ELR (cell line): ENCODE measurements around the gene NID2.

Experiments
- DNase-seq: peaks from one replicate; pipeline ENCODE4 v3.0.0-alpha.2; 2015; ENCODE audit warnings: low read depth

NID2 gene

DNA sequence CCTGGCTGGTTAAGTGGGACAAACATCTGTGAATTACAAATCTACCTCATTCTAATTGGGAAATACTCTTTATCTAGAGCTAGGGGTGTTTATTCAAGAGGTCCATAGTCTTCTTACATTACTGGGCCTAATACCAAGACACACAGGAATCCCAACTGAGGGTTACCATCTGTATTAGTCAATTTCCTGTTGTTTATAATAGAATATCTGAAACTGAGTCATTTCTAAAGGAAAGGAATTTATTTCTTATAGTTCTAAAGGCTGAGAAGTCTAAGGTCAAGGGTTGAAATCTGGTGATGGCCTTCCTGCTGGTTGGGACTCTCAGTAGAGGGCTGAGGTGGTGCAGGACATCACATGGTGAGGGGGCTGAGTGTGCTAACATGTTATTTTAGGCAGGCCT, 43.5 kb downstream of the NID2 start:
- peak; percentile 92 for DNase-seq

DNA sequence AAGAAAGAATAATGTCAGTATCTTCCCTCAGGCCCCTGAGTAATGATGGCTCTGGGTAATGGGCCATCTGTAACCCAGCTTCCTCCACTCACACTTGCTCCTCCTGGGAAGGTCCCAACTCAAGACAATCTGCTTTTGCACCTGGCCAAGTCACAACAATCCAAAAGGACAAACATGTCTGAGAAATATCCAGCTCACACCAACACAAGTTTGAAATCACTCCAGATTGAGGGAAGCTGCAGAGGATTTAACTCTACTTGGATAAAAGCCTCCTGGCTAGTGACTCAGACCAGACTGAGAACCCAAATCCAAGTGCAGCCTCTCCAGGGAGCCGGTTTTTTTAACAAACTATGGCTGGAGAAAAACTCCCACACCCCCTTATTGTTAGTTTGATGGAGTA, 45.3 kb downstream of the NID2 start:
- DNase-seq, result peak; percentile 75

DNA sequence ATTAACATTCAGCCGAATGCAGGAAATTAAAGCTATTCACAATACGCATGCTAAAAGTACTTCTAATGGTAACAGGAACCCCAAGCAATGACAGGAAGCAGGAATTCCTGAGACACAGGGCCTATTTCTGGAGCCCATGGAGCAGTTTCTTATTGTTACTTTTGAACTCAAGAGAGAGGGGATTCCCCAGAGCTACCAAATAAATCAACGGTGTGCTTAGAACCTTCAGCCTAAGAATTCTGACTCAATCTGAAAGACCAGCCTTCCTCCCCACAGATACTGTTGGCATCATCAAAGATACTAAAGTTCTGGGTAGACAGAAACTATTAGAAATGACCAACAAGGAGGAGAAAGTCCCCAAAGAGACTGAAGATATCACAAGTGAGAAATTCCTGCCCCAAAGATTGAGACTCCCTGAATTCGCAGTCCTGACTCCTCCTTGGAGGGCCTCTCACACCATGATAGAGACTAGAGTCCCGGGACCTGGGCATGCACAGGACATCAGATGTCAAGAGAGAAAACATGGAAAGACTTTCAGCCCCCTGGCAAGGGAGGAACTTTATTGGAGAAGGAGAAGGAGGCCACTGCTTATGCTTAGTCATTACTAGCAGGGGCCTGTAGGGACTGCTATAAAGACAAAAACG, 46.8 kb downstream of the NID2 start:
- DNase-seq, result no peak

DNA sequence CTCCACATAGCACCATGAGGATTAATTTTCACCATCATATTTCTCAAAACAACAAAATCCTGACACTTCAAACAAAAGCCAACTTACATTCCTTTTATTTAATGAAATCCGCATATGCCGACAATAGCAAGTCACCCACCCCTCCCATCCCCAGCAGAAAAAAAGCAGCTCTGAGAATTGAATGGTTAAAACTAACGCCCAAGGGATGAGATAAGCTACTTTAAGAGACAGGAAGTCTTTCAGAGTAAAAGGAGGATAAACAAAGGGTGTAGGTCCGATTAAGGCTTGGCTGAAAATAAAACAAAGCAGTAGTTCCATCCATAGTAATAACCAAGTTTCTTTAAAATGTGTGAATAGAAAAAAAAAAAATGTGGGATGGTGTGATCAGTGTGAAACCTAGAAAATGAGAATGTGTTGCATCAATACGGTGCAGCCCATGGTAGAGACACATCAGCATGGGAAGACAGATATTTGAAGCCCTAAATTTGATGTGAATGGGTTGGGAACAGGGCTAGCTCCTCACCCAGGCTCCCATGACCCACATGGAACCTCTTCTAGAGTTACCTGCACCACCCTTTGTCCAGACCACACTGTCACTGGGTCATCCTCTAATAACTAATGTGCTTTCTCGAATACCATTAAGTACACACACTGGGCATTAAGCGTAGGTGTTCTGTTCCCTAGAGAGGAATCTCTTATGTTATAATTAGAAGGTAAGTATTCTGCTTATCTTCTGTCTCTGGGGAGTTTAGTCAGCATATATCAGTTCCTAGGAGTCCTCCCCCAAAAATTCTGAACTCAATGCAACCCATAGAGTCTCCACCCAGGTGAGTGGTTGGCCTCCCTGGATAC, 47.8 kb downstream of the NID2 start:
- no peak for DNase-seq

DNA sequence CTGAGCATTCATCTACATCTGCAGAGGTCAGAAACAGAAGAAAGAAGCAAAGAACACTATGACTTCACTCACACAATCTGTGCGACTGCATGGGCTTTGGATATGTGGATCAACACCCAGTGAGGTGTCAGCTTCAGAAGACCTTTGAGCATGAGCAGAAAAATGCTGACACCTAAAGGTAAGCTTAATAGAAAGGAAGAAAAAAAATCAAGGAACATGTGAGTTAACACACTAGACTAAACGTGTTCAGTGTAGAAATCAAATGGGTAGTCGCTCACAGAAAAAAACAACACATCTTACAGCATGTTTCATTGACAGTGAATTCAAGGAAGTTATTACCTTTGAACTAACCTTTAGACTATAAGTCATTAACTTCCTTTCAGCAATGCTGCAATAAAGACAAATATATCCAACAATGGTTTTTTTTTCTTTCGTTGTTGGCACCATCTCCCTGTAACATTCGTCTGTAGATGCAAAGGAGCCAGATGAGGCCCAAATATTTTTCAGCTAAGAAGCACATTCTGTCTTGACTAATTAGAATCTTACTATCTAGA, 48.6 kb downstream of the NID2 start:
- DNase-seq, result no peak

DNA sequence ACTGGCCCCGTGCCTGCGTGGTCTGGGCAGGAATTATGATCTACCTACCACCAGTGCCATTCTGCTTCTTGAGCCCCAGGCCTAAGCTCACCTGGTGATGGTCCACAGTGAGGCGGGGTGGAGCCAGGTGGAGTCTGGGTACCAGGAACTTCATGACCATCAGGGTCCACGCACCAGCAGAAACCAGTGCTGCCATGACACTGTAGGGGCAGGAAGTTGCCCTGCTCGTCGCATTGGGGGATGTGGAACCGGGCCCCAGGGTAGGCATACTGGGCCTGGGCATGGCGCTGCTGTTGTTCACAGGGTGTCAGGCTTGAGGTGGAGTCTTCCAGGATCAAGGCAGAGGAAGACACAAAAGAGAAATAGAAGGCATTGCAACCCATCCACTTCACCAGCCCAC, 49.9 kb downstream of the NID2 start:
- no peak for DNase-seq

DNA sequence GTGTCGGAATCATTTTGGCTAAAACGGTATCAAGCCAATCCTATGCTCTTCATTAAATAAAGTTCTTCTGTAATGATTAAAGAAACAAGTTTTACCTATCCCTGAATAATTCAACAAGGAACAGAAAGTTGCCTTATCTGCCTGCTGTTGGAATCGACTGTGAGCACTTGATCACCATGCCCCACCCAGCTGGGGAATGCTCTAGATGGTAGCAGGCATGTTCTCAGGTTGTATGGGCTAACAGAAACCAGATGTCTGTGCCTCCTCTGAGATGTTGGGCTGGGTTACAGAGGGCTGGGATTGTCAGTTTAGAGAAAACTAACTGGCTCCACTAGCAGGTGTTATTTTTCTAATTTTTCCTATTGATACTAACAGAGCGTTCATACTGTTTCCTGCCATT, 50.6 kb downstream of the NID2 start:
- no peak for DNase-seq

DNA sequence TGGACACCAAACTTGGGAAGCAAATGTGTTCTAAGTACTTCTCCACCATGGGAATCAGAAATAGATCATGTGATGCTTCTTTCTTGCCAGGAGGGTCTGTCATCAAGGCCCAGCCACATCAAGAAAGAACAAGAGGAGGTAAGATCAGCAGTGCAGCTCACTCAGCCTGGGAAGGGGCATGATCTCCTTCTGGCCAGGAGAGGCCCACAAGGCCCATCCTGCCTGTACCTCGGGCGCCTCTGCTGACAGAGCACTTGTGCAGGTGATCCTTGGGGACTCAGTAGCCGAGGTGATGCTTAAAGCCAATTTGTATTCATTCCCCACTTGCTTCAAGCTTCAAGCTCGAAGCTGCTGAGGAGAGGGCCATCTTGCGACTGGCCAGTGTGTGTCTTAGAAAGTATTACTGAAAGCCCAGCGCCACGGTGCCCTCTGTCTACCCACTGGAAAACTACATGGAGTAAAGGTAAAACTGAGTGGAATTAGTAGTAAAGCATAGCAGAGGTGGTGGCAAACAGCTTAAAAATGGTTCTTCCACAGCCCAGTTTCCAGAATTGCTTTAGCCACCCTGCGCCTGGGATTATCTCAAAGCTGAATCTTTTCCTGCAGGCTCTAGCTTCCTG, 53.3 kb downstream of the NID2 start:
- peak; percentile 45 for DNase-seq

DNA sequence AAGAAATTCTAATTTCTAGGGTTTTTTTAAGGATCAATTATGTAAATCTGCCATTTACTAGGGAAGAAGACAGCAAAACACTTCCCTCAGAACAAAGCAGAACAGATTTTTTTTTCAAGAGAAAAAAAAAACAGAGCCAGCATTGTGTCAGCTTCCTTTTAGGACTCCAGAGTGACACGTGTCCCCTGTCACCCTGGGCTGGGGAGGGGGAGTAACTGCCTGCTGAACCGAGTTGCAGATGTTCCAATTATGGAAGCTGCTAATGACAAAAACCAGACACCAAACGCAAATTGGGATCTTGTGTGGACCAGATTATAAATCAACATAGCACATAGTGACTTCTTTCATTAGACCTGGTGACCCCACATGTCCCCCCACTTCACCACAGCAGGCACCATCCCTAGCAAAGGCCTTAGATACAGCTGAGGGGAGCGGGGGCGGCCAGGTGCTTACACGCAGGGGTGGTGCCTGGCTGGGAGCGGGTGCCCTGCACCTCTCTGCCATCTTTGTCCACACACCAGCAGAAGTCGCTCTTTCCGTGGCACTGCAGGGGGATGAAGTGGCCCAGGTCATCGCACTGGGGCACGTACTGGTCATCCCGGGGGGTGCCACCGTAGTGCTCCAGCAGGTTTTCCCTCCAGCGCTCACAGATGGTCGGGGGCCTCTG, 54.1 kb downstream of the NID2 start:
- no peak for DNase-seq

DNA sequence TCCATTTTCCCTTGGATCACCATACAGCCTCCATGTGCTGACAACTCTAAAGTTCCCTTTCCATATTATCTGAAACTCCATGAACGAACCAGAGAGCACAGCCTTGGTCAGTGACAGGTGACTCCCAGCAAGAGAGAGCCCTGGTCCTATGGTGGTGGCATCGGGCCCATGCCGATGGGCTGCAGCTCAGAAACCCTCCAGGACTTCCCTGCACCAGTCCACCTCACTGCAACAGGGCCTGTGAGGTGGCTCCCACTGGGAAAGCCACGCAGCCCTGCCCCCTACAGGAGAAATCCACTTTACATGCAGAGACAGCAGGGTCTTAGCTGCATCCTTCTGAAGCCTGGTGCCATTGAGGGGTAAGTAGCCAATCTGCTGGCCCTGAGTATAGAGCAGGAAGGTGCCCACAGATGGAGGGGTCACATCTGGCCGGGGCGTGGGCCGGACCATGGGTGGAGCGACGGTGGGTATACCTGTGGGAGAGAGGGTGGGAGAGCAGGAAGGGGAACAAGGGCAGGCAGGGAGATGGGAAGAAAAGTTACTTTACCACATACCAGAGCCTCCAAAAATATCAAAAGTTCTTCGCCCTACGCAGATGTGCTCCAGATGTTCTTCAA, 54.8 kb downstream of the NID2 start:
- peak; percentile 29 for DNase-seq

DNA sequence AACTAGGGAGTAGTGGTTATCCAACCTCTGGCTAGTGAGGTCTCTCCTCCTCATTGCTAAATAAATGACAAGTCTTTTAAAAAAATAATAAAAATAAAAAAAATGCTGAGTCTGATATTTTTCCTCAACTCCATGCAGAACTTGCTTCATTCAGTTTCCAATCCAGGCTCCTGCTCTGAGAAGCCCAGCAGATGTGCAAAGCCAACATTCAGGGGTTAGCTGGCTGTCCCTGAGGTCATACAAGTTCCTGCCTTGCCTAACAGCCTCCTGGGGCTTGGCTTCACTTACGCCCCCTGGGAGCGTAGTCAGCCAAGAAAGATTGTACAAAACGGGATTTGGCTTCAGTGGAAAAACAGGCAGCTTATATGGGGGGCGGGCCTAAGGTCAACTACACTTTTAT, 56.2 kb downstream of the NID2 start:
- DNase-seq, result no peak

DNA sequence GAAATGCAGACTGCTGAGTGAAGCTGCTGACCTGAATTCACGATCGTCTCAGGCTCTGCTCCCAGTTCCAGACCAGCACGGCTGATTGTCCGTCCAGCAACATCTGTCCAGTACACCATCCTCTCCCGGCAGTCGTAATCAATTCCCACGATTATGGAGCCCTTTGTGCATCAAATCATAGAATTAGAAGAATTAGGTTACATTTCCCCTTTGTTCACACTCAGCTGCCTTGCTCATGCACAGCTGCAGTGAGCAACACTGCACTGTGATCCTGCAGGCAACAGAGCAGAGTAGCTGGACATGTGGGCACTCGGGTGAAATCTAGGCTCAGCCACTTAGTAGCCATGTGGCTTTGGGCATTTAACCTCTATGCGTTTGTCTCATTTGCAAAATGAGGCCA, 57.3 kb downstream of the NID2 start:
- no peak for DNase-seq

DNA sequence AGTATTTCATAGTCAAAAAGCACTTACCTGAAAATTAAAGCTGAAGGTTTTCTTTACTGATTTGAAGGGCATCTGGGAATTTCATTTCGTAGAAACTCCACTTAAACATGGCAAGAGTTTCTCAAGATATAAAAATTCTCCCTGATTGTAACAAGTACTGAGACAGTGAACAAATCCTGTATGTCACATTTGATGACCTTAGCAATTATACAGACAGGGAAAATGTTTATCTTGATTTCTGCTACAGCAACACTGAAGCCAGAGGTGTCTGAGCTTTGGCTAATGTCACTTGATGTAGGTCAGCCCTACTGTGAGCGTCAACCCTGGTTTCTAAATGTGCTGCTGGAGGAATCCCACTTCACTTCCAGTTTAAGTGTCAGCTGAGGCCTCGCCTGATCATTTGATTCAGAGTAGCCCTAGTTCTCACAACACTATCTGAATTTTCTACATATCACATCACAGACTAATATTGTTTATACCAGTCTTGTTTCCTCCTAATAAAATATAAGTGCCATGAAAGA, 58.6 kb downstream of the NID2 start:
- no peak for DNase-seq

DNA sequence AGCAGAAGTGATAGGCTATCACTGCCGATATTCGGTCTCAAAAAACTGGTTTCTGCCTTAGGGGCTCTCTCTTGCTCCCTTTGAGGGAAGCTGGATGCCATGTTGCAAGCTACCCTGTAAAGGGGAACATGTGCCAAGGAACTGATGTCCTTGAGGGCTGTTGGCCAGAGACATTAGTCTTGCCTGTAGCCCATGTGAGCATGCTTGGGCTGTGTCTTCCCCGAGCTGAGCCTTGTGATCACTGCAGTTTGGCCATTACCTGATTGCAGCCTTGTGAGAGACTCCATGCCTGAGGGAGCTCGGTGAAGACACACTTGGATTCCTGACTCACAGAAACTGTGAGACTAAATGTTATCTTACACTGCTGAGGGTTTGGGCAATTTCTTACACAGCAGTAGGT, 60.7 kb downstream of the NID2 start:
- DNase-seq, result no peak

DNA sequence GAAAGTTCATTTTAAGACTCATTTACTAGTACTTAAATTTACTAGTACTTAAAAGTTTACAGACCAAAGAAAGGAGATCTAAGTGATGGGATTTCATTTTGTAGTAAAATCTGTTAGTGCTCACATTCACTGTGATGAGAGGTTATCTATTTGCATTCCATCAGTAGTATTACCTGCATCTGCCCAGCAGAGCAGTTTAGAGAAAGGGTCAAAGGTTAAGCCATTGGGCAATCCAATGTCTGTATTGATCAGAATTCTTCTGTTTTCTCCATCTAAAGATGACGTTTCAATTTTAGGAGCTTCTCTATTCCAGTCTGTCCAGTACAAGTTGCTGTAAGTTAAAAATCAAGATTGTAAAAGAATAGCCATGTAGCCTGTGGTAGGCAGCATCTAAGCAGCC, 61.2 kb downstream of the NID2 start:
- DNase-seq, result no peak

DNA sequence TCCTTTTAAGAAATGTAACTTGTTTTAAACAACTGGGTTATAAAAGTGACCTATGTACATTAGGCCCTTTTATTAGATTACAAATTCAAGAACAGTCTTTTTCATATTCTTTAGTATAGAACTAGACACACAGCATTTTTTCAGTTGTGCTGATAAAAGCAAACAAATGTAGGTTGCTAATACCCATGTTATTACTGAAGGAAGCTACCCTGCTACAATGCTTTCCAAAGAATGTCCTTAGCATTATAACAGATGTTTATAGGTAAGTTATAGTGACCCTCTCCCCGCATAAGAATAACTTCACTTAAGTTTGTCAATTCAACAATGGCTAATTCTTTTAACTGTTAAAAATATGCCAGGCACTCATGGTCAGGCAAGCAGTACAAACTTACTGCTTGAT, 61.6 kb downstream of the NID2 start:
- no peak for DNase-seq

DNA sequence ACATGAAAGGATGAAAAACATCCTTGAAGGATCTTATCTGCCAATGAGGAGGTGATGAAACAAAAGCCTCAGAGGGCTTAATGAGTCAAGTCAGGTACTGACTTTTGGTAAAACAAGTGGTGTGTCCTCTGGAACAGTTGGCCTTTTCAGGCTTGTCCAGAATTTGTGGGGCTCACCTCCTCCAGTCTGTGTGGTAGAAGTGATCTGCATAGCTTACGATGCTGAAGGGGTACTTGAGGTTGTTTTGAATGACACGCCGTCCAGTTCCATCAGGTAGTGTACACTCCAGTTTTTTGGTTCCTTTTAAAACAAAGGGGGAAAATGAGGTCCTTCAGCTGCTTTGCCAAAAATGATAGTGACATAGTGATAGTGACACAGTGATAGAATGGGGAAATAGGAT, 62.5 kb downstream of the NID2 start:
- DNase-seq, result no peak

DNA sequence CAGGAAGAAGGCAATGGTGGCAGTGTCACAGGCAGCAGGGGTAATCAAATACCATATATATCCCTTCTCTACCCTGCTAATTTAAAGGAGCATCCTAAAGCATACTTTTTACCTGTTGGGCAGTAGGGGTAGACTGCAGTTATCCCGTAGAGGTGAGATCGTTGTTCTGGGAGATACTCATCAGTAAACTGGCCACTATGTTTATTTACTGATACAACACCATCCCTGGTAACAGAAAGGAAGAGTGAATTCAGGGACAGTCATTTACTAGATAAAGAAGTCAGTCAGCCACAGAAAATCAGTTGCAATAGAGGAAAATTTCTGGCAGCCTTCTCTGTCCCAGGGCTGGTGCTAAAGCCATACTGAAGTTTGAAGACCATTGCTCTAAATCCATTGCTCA, 63.2 kb downstream of the NID2 start:
- DNase-seq, result no peak

DNA sequence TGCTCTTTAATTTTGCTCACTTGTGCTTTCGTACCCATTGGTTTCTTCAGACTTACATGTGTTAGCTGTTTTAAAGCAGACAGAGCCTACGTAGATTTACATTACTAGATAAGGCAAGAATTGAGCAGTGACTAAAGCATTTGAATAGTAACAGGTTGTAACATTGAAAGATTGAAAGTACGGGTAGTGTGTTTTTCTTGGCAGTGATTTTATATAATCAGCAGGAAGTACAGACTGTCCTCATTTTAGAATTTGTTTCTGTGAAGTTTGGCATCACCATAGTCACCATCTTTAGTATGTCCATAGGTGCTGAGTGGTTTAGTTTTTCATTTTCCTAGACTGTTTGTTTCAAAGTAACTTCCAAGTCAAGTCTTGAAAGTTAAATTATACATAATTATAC, 65.5 kb downstream of the NID2 start:
- no peak for DNase-seq

DNA sequence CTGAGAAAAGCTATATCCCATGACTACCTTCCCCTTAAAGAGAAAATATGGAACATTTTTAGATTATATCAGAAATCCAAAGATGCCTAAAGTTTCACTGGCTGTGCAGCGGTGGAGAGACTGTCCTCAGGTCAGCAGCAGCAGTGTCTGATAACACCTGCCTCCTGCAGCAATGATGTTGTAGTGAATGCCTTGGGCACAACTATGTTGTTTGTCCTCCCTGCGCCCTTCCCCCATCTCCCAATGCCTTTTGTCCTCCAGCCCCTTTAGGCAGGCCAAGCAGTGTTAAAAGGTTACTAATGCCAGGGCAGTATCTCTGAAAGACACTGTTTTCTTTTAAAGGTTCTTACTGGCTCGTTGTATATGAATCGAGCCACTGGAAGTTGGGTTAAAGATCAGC, 66.3 kb downstream of the NID2 start:
- DNase-seq, result no peak

DNA sequence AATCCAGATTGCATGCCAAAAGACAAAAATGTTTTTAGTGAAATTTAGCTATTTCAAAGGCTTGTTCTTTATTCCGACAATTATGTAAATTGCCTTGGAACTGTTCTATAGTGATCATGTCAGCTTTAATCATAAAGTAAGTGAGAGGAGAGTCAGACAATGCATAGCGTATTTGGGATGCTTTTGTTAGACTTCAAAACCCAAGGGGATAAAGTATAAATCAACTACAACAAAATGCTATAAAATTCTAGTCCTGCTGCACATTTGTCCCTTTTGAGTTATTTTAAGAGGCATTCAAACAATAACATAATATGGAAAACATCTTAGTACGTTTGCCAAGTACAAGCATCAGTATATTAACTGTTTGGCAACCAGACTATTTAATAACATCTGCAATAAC, 68.2 kb downstream of the NID2 start:
- DNase-seq, result no peak

DNA sequence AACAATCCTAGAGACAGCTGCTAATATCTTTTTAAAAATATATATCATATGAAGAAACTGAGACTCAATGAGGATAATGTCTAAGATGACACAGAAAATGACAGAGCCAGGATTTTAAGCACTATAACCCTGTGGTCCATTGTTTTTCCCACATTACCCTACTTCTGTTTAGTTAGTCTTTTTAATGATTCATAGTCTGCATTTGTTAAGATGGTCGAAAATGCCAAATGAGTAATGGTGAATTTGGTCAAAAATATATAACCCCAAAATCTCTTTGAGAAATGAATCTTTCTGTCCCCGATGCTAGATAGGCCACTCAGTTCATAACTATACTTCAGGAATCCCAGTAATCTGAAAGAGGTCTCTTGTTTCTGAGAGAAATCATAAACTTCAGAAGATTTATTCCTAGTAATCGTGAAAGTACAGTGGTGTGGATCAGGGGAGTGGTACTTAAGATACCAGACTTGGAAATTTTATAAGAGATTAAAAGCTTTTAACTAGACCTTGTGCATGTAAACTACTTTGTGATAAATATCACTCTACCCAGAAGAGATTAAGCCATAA, 68.8 kb downstream of the NID2 start:
- DNase-seq, result peak; percentile 53
